HG03521 (cell line): ENCODE results near the gene RCN1.
"Not testable (repeated sequence)": the region's sequence is repeated elsewhere in the genome, so short reads cannot be mapped to it uniquely, and the experiment has no call there.

Experiments
- ATAC-seq: cut with Tn5 transposase; IDR thresholded peaks from one replicate; pipeline ENCODE4 v1.9.1; 2021; ENCODE audit warnings: mild to moderate bottlenecking, moderate library complexity; ENCODE audit not compliant: unreplicated experiment

Gene RCN1

GRCh38 chr11:32109592-32109991, 18.7 kb downstream of the RCN1 start:
- ATAC-seq, result no peak

- ATAC-seq, result no peak
These were observed 19.9 kb downstream of the RCN1 start for GRCh38 chr11:32110795-32111194.

DNA sequence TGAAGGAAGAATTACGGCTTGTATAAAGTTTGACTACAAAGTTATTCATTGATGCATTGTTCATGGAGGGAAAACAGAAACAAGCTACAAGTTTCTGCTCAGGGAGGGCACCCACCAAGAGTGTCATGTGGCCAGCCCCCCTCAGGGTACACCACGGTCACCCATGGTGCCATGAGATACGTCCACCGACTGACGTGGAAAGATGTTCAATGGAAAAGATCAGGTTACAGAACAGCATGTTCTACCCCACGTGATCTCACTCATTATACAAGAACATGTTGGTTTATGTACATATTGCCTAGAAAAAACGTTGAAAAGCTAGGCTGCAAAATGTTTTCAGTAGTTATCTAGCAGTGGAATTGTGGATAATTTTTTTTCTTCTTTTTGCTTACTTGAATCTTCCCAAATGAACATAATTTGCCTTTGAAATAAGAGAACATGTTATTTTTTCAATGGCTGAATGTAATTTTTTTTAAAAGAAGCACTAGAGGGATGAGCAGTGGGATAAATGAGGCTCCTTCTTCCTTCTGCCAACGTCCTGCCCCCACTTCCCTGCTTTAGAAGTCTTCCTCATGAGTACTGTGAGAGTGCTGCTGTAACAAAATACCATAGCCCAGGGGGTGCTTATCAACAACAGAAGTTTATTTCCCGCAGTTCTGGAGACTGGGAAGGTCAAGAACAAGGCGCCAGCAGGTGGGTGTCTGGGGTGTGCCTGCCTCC, 22.5 kb downstream of the RCN1 start:
- ATAC-seq, result no peak

DNA sequence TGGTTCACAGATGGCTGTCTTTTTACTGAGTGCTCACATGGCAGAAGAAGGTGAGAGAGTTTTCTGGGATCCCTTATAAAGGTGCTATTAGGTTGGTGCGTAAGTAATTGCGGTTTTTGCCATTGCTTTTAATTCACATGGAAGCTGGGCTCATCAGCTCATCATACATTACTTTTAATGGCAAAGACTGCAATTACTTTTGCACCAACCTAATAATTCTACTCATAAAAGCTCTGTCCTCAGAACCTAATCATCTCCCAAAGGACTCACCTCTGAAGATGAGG, 23.0 kb downstream of the RCN1 start:
- no peak for ATAC-seq

DNA sequence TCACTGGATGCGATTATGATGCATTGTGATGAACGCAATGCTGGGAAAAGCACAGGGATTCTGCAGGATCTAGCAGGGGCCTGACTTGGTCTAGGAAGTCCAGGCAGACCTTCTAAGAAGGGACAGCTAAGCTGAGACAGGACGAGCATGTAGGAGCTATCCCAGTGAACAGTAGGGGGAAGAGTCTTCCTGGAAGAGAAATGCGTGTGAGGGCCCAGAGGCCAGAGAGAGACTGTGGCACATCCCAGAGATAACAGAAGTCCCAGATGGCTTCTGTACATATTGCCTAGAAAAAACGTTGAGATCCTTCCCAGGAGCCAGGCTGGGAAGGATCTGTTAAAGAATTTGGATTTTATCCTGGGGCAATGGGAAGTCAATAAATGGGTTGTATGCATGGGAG, 24.6 kb downstream of the RCN1 start:
- no peak for ATAC-seq

DNA sequence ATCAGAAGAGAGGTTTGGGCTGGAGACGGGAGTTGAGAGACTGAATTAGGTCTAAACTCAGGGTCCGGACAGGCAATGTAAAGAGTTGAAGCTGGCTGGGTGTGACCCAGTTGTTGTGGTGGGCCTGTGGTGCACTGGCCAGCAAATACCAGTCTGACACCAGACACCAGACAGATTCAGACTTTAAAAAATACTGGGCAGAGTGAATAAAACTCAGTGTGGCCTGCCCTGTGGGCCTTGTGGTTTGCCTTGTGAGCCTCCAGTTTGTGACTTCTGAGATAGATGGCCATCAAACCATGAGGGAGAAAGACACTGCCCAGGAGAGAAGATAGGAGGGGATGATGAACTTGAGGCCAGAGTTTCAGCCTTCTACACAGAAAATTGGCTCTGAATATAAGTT, 25.8 kb downstream of the RCN1 start:
- ATAC-seq, result no peak

DNA sequence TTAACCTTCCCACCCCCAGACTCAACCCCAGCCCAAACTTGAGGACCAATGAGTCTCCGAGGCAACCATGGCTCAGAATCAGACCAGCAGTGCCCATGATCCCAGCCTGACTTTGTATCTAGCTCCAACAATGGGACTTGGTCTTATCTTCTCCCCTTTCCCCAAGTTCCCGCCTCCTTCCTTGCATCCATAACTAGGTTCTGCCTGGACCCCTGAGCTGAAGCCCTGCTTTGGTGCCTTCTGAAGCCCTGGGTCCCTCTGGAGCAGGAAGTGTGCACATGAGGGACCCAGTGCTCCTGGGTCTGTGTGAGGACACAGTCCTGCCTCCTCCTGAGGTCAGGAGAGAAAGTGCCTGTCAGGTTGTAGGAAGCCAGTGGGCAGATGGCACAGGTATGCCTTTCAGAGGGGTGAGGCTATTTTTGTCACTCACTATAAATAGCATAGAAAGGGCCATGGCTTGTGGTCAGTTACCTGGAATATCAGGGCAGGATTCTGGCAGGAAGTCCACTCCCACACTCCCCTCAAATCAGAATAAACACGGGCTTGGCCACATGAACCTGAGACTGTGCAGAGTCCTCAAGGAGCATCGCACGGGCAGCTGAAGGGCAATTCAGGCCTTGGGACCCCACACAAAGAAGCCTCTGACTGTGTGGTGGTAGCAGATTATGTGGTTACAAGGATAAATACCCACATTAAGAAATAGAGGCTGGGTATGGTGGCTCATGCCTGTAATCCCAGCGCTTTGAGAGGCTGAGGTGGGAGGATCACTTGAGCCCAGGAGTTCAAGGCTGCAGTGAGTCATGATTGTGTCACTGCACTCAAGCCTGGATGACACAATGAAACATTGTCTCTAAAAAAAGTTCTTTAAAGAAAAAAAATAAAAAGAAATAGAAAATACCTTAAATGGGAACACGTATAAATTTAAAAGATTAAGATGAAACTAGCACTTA, 27.4 kb downstream of the RCN1 start:
- no peak for ATAC-seq

- not testable (repeated sequence) for ATAC-seq
These were observed 28.3 kb downstream of the RCN1 start for GRCh38 chr11:32119139-32119538.

DNA sequence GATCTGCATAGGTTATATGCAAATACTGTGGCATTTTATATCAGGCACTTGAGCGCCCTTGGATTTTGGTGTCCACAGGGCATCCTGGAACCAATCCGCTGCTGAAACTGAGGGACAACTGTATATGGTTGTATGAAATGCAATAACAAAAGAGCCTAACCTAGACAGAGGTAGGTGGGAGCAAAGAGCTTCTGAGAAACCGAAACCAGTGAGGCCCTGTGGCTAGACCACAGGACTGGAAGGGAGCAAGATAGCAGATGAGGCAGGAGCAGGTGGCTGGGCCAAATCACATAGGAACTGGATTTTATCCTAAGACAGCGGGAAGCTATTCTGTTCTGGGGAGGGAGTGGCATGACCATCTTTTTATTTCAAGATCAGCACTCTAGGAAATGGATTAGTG, 30.1 kb downstream of the RCN1 start:
- no peak for ATAC-seq

GRCh38 chr11:32122200-32122599, 31.3 kb downstream of the RCN1 start:
- no peak for ATAC-seq

- no peak for ATAC-seq
These were observed 40.4 kb downstream of the RCN1 start for GRCh38 chr11:32131321-32131720.

DNA sequence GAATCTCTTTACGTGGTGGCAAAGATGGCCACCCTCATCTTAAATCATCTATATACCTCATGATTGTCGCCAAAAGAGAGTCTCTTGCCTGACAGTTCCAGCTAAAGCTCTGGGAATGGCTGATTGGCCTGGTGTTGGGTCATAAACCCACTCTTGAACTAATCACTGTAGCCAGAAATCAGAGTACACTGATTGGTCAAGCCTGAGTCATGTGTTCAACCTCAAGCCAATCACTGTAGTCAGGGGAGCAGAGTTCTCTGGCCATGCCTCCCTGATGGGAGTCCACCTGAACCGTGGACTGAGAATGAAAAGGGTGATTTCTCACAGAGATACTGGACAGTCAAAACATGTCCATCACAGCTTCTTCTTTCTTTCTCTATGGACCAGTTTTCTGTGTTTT, 45.8 kb downstream of the RCN1 start:
- ATAC-seq, result no peak

DNA sequence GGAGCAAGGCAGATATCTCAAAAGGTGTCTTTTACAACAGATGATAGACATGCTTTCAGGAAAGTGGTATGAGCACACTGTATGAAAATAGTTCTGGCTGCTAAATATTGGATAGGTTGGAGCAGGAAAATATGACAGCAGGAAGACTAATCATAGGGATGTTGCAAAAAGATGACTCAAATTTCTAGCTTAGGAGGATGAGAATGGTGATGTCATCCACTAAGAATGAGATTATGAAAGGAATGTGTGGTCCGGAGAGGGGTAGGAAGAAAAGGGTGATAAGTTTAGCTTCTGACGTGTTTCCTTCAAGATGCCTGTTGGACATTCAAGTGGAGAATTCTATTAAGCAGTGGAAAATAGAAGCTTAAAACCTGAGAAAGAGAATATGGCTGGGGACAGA, 46.4 kb downstream of the RCN1 start:
- no peak for ATAC-seq

- ATAC-seq, result no peak
These were observed 47.0 kb downstream of the RCN1 start for GRCh38 chr11:32137869-32138268.

DNA sequence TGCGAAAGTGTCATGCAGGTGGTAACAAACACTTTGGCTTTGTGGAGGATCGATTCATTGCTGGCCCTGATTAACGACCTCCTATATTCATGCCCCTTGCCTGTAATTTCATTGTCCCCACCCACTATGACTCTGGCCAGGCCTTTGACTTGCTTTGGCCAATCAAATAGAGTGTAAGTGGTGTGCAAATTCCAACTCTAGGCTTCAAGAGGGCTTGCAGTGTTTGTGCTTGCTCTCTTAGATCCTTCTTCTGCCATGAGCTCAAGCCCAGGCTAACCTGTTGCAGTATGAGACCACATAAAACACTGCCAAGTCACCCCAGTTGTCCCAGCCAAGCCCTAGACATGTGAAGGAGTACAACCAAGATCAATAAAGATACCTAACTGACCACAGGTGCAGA, 48.0 kb downstream of the RCN1 start:
- no peak for ATAC-seq

DNA sequence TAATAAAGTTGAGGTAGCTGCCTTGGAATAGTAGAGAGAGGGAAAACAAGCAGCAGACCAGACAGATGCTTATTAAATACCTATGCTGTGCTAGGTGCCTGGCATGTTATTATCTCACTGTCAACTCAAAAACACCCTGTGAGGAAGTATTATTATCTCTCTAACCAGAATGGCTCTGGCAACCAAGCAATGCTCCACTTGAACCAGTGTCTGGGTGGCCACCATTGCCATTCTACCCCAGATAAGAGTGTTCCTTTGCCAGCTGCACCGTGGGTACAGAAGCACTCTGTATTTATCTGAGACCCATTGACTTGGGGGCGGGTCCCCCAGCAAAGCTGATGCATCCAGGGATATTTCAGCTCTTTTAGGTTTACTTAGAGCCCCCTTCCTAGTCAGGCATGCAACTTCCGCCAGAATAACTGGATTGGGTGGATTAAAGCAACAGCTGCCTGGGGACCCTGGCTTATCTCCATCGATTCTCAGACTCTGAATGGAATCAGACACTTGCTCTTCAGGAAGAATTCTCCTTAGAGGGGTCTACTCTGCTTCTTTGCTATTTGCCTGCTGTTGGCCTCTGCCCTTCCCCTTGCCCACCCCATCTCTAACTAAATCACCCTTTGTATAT, 49.1 kb downstream of the RCN1 start:
- ATAC-seq, result no peak

- no peak for ATAC-seq
These were observed 51.1 kb downstream of the RCN1 start for GRCh38 chr11:32141745-32142546.

DNA sequence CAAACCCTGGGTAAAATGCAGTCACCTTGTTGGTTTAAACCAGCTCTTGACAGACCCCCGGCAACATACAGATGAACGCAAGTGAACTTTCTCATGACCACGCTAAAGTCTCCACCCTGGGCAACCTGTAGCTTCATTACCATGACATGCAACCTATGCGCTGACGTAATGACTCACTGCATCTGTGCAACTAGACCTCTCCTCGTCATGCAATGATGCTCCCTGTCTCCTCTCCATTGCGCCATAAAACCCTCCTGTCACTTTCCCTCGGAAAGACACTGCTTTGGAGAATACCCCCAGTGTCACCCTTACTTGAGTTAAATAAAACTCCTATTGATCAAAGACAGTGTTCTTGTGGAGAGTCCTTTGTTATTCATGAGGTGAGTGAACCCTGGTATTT, 52.5 kb downstream of the RCN1 start:
- no peak for ATAC-seq

GRCh38 chr11:32145282-32145681, 54.4 kb downstream of the RCN1 start:
- ATAC-seq, result no peak

DNA sequence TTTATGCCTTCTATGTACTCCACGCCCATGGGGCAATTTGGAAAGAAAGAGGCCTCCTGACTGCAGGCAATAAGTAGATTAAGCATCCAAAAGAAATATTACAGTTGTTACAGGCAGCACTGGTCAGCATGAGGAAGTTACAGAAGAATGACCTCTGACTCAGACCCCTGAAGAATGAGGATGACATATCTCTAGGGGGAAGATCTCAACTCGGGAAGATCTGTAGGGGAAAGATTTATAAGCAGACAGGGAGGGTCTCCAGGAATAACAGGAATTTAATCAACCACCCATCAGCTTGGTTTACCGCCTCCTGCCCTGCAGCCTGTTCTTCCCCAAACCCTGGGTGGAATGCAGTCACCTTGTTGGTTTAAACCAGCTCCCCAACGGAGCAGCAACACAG, 58.0 kb downstream of the RCN1 start:
- ATAC-seq, result no peak

DNA sequence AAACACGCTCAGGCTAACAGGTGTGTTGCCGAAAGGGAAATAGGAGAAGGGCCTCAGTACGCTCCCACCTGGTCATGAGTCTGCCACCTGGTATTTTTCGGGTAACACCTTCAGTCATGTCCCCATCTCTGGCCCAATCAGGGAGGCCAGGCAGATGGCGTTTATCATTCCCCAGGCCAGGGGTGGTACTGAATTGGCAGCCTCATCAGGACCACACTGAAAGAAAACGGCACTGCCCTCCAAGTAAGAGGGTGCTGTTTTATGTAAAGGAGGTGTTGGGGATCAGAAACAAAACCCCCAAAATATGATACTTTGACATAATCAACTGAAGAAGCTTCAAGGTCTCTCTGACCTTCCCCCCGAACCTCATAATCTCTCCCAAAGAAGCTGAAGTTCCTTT, 58.9 kb downstream of the RCN1 start:
- no peak for ATAC-seq
